Fibroblast of lung (primary cell): ENCODE measurements around the gene MAML2. TPM values are rescaled to one million over a fixed set of nuclear protein-coding genes. Genes with fewer than 3 reads are reported as not detected.
A peak's percentile ranks its signal among the peaks of the same experiment; 100 is the strongest.

Experiments used
- DNase-seq, 2 donors: peaks; one replicate each; pipeline versions ENCODE4 v3.0.0 to v3.0.0-alpha.2; 2010; ENCODE audit warnings: low read depth in 2 of 2
- H2AFZ ChIP-seq: 2 replicates; pipeline ENCODE4 v1.5.1; 2012; ENCODE audit warnings: low read length, control low read depth, inconsistent platforms
- H3K27ac ChIP-seq: 2 replicates; pipeline ENCODE4 v1.5.1; 2011; ENCODE audit warnings: low read length, control low read depth; ENCODE audit not compliant: insufficient read depth
- H3K27me3 ChIP-seq: 2 replicates; pipeline ENCODE4 v1.5.1; 2011; ENCODE audit warnings: mild to moderate bottlenecking, low read length; ENCODE audit not compliant: control insufficient read depth, insufficient read depth
- H3K36me3 ChIP-seq: 2 replicates; pipeline ENCODE4 v1.5.1; 2011; ENCODE audit warnings: low read length; ENCODE audit not compliant: control insufficient read depth, insufficient read depth
- H3K4me1 ChIP-seq: 2 replicates; pipeline ENCODE4 v1.5.1; 2011; ENCODE audit warnings: low read length; ENCODE audit not compliant: control insufficient read depth, insufficient read depth; ENCODE audit errors: extremely low read depth
- H3K4me2 ChIP-seq: 2 replicates; pipeline ENCODE4 v1.5.1; 2011; ENCODE audit warnings: low read length, control low read depth; ENCODE audit not compliant: insufficient read depth; ENCODE audit errors: extremely low read depth
- H3K4me3 ChIP-seq, 4 experiments: fragments of 200-600 bp in 1 of 4; sonication (generic) in 1 of 4; replicated peaks in 1 of 4; 2 replicates each; pipeline ENCODE4 v1.5.1; 2011 to 2016; ENCODE audit warnings: low read length in 4 of 4, low read depth in 3 of 4, mild to moderate bottlenecking in 3 of 4, control low read depth in 2 of 4, inconsistent platforms in 1 of 4, mixed read lengths in 1 of 4; ENCODE audit not compliant: insufficient read depth in 1 of 4; ENCODE audit errors: control extremely low read depth in 1 of 4
- H3K79me2 ChIP-seq: 2 replicates; pipeline ENCODE4 v1.5.1; 2012; ENCODE audit warnings: mild to moderate bottlenecking, low read length, inconsistent platforms; ENCODE audit not compliant: control insufficient read depth, insufficient read depth
- H3K9ac ChIP-seq: 2 replicates; pipeline ENCODE4 v1.5.1; 2011; ENCODE audit warnings: mild to moderate bottlenecking, low read length, control low read depth; ENCODE audit not compliant: insufficient read depth
- H3K9me3 ChIP-seq: 2 replicates; pipeline ENCODE4 v1.5.1; 2012; ENCODE audit warnings: low read depth, low read length; ENCODE audit not compliant: control insufficient read depth, insufficient read depth
- H4K20me1 ChIP-seq: 2 replicates; pipeline ENCODE4 v1.5.1; 2011; ENCODE audit warnings: low read length; ENCODE audit not compliant: control insufficient read depth, insufficient read depth; ENCODE audit errors: extremely low read depth
- EZH2 ChIP-seq: IDR thresholded peaks from 2 replicates; pipeline ENCODE4 v1.5.1; 2012; ENCODE audit warnings: low read length, control low read depth, mild to moderate bottlenecking; ENCODE audit errors: missing control alignments
- polyA plus RNA-seq, 2 donors: library from polyadenylated mRNA; depleted of rRNA in 1 of 2; stranded (reverse) in 1 of 2; unstranded in 1 of 2; fragments of >200 nt; gene quantifications; 2 replicates each; pipeline ENCODE4 v1.2.1, GENCODE V29; 2011 to 2012; ENCODE audit warnings: missing spikeins in 1 of 2
- total RNA-seq: library from RNA; depleted of rRNA; stranded (reverse); fragments of >200 nt; gene quantifications from 2 replicates; pipeline ENCODE4 v1.2.1, GENCODE V29; 2014
- TF ChIP-seq, protein P1 (sequence below), 2 donors: IDR thresholded peaks in 1 of 2; conservative IDR thresholded peaks in 1 of 2; 1 replicate in 1 of 2; 2 replicates in 1 of 2; pipeline ENCODE4 v1.5.1; 2011 to 2012; ENCODE audit warnings: low read length in 2 of 2, control low read depth in 1 of 2, inconsistent platforms in 1 of 2, low read depth in 1 of 2, mild to moderate bottlenecking in 1 of 2

Gene MAML2
- total and polyA plus RNA-seq, 2 donors (not counting 1 experiment from before 2014, with no cell fraction given): 13.0 to 19.0 TPM

DNA sequence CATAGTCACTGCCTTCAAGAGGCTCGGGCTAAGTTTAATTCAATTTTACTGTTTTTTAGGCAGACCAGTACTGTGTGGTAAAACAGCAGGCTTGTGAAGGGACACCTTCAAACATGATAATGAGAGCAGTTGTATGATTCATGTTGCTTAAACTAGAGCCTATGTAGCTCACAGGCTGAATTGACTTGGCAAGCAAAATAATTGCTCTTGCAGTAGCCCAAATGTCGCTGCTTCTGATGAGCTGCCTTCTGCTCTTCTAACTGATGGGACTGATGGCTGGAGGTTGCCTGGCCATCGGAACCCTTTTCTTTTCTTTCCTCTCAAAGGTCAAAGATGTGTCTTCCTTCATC, 137.6 kb downstream of the MAML2 start:
- no peak for TF ChIP-seq EZH2
- TF ChIP-seq, protein P1, sequence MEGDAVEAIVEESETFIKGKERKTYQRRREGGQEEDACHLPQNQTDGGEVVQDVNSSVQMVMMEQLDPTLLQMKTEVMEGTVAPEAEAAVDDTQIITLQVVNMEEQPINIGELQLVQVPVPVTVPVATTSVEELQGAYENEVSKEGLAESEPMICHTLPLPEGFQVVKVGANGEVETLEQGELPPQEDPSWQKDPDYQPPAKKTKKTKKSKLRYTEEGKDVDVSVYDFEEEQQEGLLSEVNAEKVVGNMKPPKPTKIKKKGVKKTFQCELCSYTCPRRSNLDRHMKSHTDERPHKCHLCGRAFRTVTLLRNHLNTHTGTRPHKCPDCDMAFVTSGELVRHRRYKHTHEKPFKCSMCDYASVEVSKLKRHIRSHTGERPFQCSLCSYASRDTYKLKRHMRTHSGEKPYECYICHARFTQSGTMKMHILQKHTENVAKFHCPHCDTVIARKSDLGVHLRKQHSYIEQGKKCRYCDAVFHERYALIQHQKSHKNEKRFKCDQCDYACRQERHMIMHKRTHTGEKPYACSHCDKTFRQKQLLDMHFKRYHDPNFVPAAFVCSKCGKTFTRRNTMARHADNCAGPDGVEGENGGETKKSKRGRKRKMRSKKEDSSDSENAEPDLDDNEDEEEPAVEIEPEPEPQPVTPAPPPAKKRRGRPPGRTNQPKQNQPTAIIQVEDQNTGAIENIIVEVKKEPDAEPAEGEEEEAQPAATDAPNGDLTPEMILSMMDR (conservative IDR thresholded peaks at IDR 0.05 in 1 of 2, IDR thresholded peaks at IDR 0.05 in 1 of 2; ENCODE audit: low read depth in 1 of 2, low read length in 2 of 2): no peak
- no peaks in the 10 kb centered on the region for H3K27me3 ChIP-seq
- no peak overlapping the region for H3K27ac ChIP-seq
- H3K4me1 ChIP-seq: peaks cover 4% of the 10 kb centered on the region
- no peak overlapping the region for H3K9ac ChIP-seq
- no peak overlapping the region for H3K4me3 ChIP-seq
- H4K20me1 ChIP-seq: no peaks in the 10 kb centered on the region
- DNase-seq: no peak
- H3K79me2 ChIP-seq: no peaks in the 10 kb centered on the region
- H2AFZ ChIP-seq: no peak overlapping the region
- no peak overlapping the region for H3K4me2 ChIP-seq
- H3K9me3 ChIP-seq: no peaks in the 10 kb centered on the region
- no peaks in the 10 kb centered on the region for H3K36me3 ChIP-seq

DNA sequence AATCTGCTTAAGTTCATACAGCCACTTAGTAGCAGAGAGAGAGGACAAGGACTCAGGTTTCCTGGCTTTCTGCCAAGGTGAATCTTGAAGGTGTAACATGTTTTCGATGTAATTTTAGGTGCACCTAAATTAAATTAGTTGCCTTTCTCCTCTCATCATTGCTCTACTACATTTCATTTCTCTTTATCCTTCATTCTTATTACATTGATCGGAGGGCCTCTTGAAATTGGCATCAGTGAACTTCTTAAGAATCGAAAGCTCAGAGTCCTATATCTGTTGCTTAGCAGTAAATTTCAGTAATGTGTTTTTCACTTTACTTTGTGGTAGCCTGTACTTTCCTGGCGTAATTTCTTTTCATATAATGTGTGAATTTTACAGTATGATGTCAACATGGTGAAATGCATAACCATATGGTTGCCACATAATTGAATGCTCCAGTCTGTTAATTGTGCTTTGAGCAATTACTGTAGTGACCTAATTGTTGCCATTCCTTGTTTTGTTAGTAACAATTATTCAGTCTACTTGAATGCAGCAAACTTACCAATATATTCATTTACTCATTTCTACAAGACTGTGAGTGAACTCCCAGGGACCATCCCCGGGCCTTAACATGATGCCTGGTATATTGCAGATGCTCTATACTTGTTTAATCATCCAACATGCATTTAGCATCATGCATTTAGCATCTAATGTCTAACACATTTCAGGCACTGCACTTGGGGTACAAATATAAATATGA, 138.1 kb downstream of the MAML2 start:
- Histone ChIP-seq H3K27me3 (no peaks in the 10 kb centered on the region), H4K20me1 (no peaks in the 10 kb centered on the region), H3K79me2 (no peaks in the 10 kb centered on the region), H2AFZ (no peak overlapping the region), H3K4me3 (no peak overlapping the region), H3K9ac (no peak overlapping the region), H3K9me3 (no peaks in the 10 kb centered on the region), H3K4me2 (no peak overlapping the region), H3K36me3 (no peaks in the 10 kb centered on the region), H3K4me1 (peaks cover 7% of the 10 kb centered on the region), H3K27ac (no peak overlapping the region)
- TF ChIP-seq, protein P1 (conservative IDR thresholded peaks at IDR 0.05 in 1 of 2, IDR thresholded peaks at IDR 0.05 in 1 of 2; ENCODE audit: low read depth in 1 of 2, low read length in 2 of 2): no peak
- TF ChIP-seq EZH2: no peak
- no peak for DNase-seq

DNA sequence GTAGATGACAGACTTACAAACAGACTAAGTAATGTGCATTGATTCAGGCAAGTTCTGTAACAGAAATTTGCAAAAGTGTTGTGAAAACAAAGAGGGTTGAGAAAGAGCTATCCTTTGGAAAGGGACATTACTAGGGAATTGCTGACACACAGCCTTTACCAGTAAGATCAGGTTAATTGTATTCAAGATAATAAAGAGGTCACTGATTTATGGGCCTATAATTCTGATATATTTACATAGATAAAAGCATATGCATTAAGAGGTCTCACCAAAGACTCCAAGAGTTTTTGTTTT, 138.7 kb downstream of the MAML2 start:
- no peak for TF ChIP-seq EZH2
- TF ChIP-seq, protein P1 (conservative IDR thresholded peaks at IDR 0.05 in 1 of 2, IDR thresholded peaks at IDR 0.05 in 1 of 2; ENCODE audit: low read depth in 1 of 2, low read length in 2 of 2): no peak
- Histone ChIP-seq H3K9me3 (no peaks in the 10 kb centered on the region), H3K27me3 (no peaks in the 10 kb centered on the region), H3K4me2 (no peak overlapping the region), H3K4me3 (no peak overlapping the region), H4K20me1 (no peaks in the 10 kb centered on the region), H2AFZ (no peak overlapping the region), H3K79me2 (no peaks in the 10 kb centered on the region), H3K4me1 (peaks cover 8% of the 10 kb centered on the region), H3K9ac (no peak overlapping the region), H3K27ac (no peak overlapping the region), H3K36me3 (no peaks in the 10 kb centered on the region)
- peak in 1 of 2 donors; percentile 28 for DNase-seq
